H1 (cell line): ENCODE results near the gene LILRB3. TPM values are rescaled to one million over a fixed set of nuclear protein-coding genes. Genes with fewer than 3 reads are reported as not detected.
A peak's percentile ranks its signal among the peaks of the same experiment; 100 is the strongest.

ENCODE experiments used
- CTCF ChIA-PET: fragments of 300-600 bp; sonication (Branson Sonifier 250); formaldehyde crosslinking; loops from one replicate; lab custom pipeline; 2021; ENCODE audit not compliant: partially characterized antibody; lab: Charles Lee
- POLR2A ChIA-PET: fragments of 300-600 bp; sonication (Branson Sonifier 250); formaldehyde crosslinking; loops from one replicate; lab custom pipeline; 2021; ENCODE audit warnings: inconsistent platforms; ENCODE audit not compliant: partially characterized antibody; lab: Charles Lee
- DNase-seq, 2 experiments: peaks; one replicate each; pipeline versions ENCODE4 v3.0.0 to v3.0.0-alpha.2; 2010 to 2022; ENCODE audit warnings: low spot score in 2 of 2, low read depth in 1 of 2, mixed read lengths in 1 of 2
- FAIRE-seq: peaks from 2 replicates; lab custom pipeline; 2011; peaks lifted over from hg19 to GRCh38; lab: Jason Lieb, UNC
- H2AFZ ChIP-seq: 2 replicates; pipeline ENCODE4 v1.8.1; 2012; ENCODE audit warnings: low read length, inconsistent platforms
- H2AK5ac ChIP-seq: 2 replicates; pipeline ENCODE4 v1.6.1; 2013; ENCODE audit warnings: low read depth, low read length
- H2BK120ac ChIP-seq: replicated peaks from 2 replicates; pipeline ENCODE3; 2013; ENCODE audit warnings: low read depth, low read length, inconsistent platforms
- H2BK12ac ChIP-seq: 2 replicates; pipeline ENCODE4 v1.6.1; 2013; ENCODE audit warnings: low read depth, low read length
- H2BK15ac ChIP-seq: 2 replicates; pipeline ENCODE4 v1.6.1; 2013; ENCODE audit warnings: low read length
- H2BK20ac ChIP-seq: 2 replicates; pipeline ENCODE4 v1.6.1; 2013; ENCODE audit warnings: low read length
- H2BK5ac ChIP-seq: 2 replicates; pipeline ENCODE4 v1.6.1; 2013; ENCODE audit warnings: low read depth, low read length
- H3K14ac ChIP-seq: 2 replicates; pipeline ENCODE4 v1.6.1; 2013; ENCODE audit warnings: inconsistent platforms; ENCODE audit not compliant: insufficient read length
- H3K18ac ChIP-seq: 2 replicates; pipeline ENCODE4 v1.6.1; 2013; ENCODE audit warnings: low read length; ENCODE audit errors: extremely low read depth
- H3K23ac ChIP-seq: 2 replicates; pipeline ENCODE4 v1.6.1; 2013; ENCODE audit warnings: inconsistent platforms; ENCODE audit not compliant: insufficient read length
- H3K23me2 ChIP-seq: 2 replicates; pipeline ENCODE4 v1.6.1; 2013; ENCODE audit warnings: low read depth, low read length
- H3K27ac ChIP-seq: 2 replicates; pipeline ENCODE4 v1.6.1; 2011; ENCODE audit warnings: low read depth, low read length, inconsistent platforms
- H3K27me3 ChIP-seq, 4 experiments: replicated peaks in 1 of 4; 1 replicate in 1 of 4; 2 replicates in 3 of 4; pipeline versions ENCODE4 v1.6.1 to v1.8.1; 2011 to 2013; ENCODE audit warnings: low read length in 3 of 4, mild to moderate bottlenecking in 3 of 4, inconsistent platforms in 2 of 4, mixed read lengths in 2 of 4, moderate library complexity in 1 of 4; ENCODE audit not compliant: control insufficient read depth in 3 of 4, insufficient read depth in 3 of 4; ENCODE audit errors: extremely low read depth in 1 of 4
- H3K36me3 ChIP-seq, 4 experiments: 2 replicates each; pipeline versions ENCODE4 v1.6.1 to v1.8.1; 2011 to 2013; ENCODE audit warnings: mild to moderate bottlenecking in 4 of 4, low read length in 3 of 4, moderate library complexity in 2 of 4, control low read depth in 1 of 4, inconsistent platforms in 1 of 4; ENCODE audit not compliant: insufficient read depth in 4 of 4, control insufficient read depth in 2 of 4
- H3K4ac ChIP-seq: replicated peaks from 2 replicates; pipeline ENCODE3; 2013; ENCODE audit warnings: low read length, low read depth, mixed read lengths, inconsistent platforms; ENCODE audit not compliant: insufficient read length
- H3K4me1 ChIP-seq, 4 experiments: replicated peaks in 1 of 4; 1 replicate in 1 of 4; 2 replicates in 3 of 4; pipeline versions ENCODE4 v1.6.1 to v1.8.1; 2011 to 2013; ENCODE audit warnings: low read length in 3 of 4, inconsistent platforms in 2 of 4, mixed read lengths in 1 of 4; ENCODE audit not compliant: insufficient read depth in 4 of 4, control insufficient read depth in 3 of 4
- H3K4me2 ChIP-seq, 2 experiments: 2 replicates each; pipeline versions ENCODE4 v1.6.1 to v1.8.1; 2011 to 2013; ENCODE audit warnings: low read depth in 2 of 2, low read length in 2 of 2, control low read depth in 1 of 2, inconsistent platforms in 1 of 2, mild to moderate bottlenecking in 1 of 2; ENCODE audit not compliant: insufficient read depth in 1 of 2
- H3K4me3 ChIP-seq, 4 experiments: fragments of 200-600, 300-600 bp in 1 of 4; sonication (generic), shearing (Covaris generic), sonication (Bioruptor Twin) in 1 of 4; 2 replicates each; pipeline versions ENCODE4 v1.5.1 to v1.8.1; 2011 to 2016; ENCODE audit warnings: low read length in 4 of 4, low read depth in 3 of 4, control low read depth in 2 of 4, inconsistent platforms in 2 of 4, mild to moderate bottlenecking in 2 of 4, mixed read lengths in 1 of 4, moderate library complexity in 1 of 4; ENCODE audit not compliant: insufficient read depth in 2 of 4; ENCODE audit errors: extremely low read depth in 1 of 4
- H3K56ac ChIP-seq: replicated peaks from 2 replicates; pipeline ENCODE3; 2013; ENCODE audit warnings: low read depth, mild to moderate bottlenecking, mixed read lengths, low read length, inconsistent platforms; ENCODE audit not compliant: insufficient read length
- H3K79me1 ChIP-seq: 2 replicates; pipeline ENCODE4 v1.6.1; 2013; ENCODE audit warnings: low read depth, low read length, control low read depth
- H3K79me2 ChIP-seq, 2 experiments: 2 replicates each; pipeline versions ENCODE4 v1.6.1 to v1.8.1; 2012 to 2013; ENCODE audit warnings: low read length in 2 of 2, mild to moderate bottlenecking in 2 of 2, inconsistent platforms in 1 of 2; ENCODE audit not compliant: insufficient read depth in 2 of 2, control insufficient read depth in 1 of 2
- H3K9ac ChIP-seq, 4 experiments: replicated peaks in 1 of 4; 1 replicate in 1 of 4; 2 replicates in 3 of 4; pipeline versions ENCODE4 v1.6.1 to v1.8.1; 2011 to 2013; ENCODE audit warnings: low read depth in 3 of 4, low read length in 3 of 4, control low read depth in 2 of 4, mild to moderate bottlenecking in 2 of 4, moderate library complexity in 2 of 4, inconsistent platforms in 1 of 4; ENCODE audit errors: extremely low read depth in 1 of 4
- H3K9me3 ChIP-seq, 2 experiments: 2 replicates each; pipeline versions ENCODE4 v1.6.1 to v1.8.1; 2012 to 2013; ENCODE audit warnings: mild to moderate bottlenecking in 2 of 2, moderate library complexity in 2 of 2, control low read depth in 1 of 2, inconsistent platforms in 1 of 2, low read depth in 1 of 2, low read length in 1 of 2, mixed read lengths in 1 of 2; ENCODE audit not compliant: insufficient read depth in 2 of 2
- H4K20me1 ChIP-seq, 2 experiments: replicated peaks in 1 of 2; 2 replicates each; pipeline versions ENCODE3 to v1.8.1; 2011 to 2013; ENCODE audit warnings: inconsistent platforms in 2 of 2, low read length in 2 of 2, mild to moderate bottlenecking in 1 of 2; ENCODE audit not compliant: insufficient read depth in 2 of 2, control insufficient read depth in 1 of 2
- H4K5ac ChIP-seq: 2 replicates; pipeline ENCODE4 v1.6.1; 2013; ENCODE audit warnings: low read length, low read depth, mixed read lengths, inconsistent platforms; ENCODE audit not compliant: insufficient read length
- H4K8ac ChIP-seq: 2 replicates; pipeline ENCODE4 v1.8.0; 2013; ENCODE audit warnings: mild to moderate bottlenecking, moderate library complexity, low read length, inconsistent platforms; ENCODE audit not compliant: insufficient read depth; ENCODE audit errors: extremely low read depth
- H4K91ac ChIP-seq: replicated peaks from 2 replicates; pipeline ENCODE3; 2013; ENCODE audit warnings: low read length, mixed read lengths, inconsistent platforms; ENCODE audit not compliant: insufficient read length
- SP4 ChIP-seq: IDR thresholded peaks from 2 replicates; pipeline ENCODE4 v1.6.1; 2012; ENCODE audit warnings: low read length, inconsistent platforms
- WGBS, 2 experiments: shearing (Covaris generic) in 1 of 2; methylation state at CpG; one replicate each; pipeline versions ENCODE4 v1.1.6 to v1.1.7; 2013 to 2015; ENCODE audit warnings: low lambda C conversion rate in 2 of 2, mixed read lengths in 2 of 2, inconsistent platforms in 1 of 2, low coverage in 1 of 2, missing lambda C conversion rate in 1 of 2; ENCODE audit not compliant: insufficient replicate concordance in 2 of 2, insufficient coverage in 1 of 2, insufficient read length in 1 of 2; ENCODE audit errors: extremely low coverage in 1 of 2, missing lambda C conversion rate in 1 of 2; 5-methylcytosine and 5-hydroxymethylcytosine counted together
- polyA plus RNA-seq, 7 experiments: library from polyadenylated mRNA; depleted of rRNA in 3 of 7; stranded (reverse) in 5 of 7; unstranded in 2 of 7; fragments of >200 nt in 5 of 7; fragments of 200-250 nt in 2 of 7; gene quantifications; 1 replicate in 5 of 7; 2 replicates in 1 of 7; 4 replicates in 1 of 7; pipeline versions ENCODE4 v1.2.1 to v1.2.3, GENCODE V29; 2011 to 2013; ENCODE audit warnings: missing spikeins in 2 of 7, mixed read lengths in 2 of 7
- total RNA-seq: library from RNA; stranded (reverse); fragmentation: NEBNext Ultra II Directional; extraction: Animal tissue kit (Norgen Biotek cat#: 25700); gene quantifications from 2 replicates; pipeline ENCODE4 v1.2.1, GENCODE V29; 2021

LILRB3 gene
- total and polyA plus RNA-seq, 2 of the 8 experiments (the other 6 are each of a cell fraction or from before 2014, with no cell fraction given): not detected

DNA sequence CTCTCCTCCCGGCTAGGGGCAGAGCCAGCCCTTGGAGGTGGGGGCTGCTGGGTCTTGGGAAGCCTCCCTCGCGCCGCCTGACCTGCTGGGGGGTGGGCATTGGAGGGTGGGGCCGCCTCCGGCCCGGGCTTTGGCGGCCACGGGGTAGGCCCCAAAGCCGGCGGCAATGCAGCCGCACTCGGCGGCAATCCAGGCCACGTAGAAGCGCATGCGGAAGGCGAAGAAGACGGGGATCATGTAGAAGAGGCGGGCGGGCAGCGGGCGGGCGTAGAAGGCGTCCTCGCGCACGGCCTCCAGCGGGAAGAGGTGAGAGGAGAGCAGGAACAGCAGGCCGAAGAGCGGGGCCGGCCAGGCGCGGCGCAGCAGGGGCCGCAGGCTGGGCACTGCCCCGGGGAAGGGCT lies 42.1 kb downstream of the LILRB3 start:
- Histone ChIP-seq H3K14ac (no peak overlapping the region), H4K20me1 (peaks cover 10 to 15% of the 10 kb centered on the region in 2 experiments), H3K4me1 (peaks cover 0 to 7% (median 3%) of the 10 kb centered on the region in 4 experiments; a peak in 5 of 7 replicates), H2BK12ac (no peak overlapping the region), H3K18ac (no peak overlapping the region), H4K91ac (no peak overlapping the region), H2BK20ac (no peak overlapping the region), H3K27me3 (no peaks in the 10 kb centered on the region), H3K9ac (no peak overlapping the region; a peak in 1 of 7 replicates), H2AFZ (no peak overlapping the region), H3K79me1 (no peaks in the 10 kb centered on the region), H3K4me3 (no peak overlapping the region), H3K36me3 (peaks cover 6 to 11% (median 7%) of the 10 kb centered on the region in 4 experiments; a peak in 6 of 8 replicates), H2BK15ac (no peak overlapping the region), H3K79me2 (no peaks in the 10 kb centered on the region), H3K4me2 (no peak overlapping the region), H3K27ac (peak overlapping the region; percentile 17; the same call in 1 of the 2 replicates), H3K23me2 (no peaks in the 10 kb centered on the region; the same call in 1 of the 2 replicates), H4K5ac (no peak overlapping the region), H3K9me3 (no peaks in the 10 kb centered on the region), H3K23ac (no peak overlapping the region), H4K8ac (peak overlapping the region; percentile 16; the same call in 1 of the 2 replicates)
- FAIRE-seq (no peak), DNase-seq (no peak)
- CTCF ChIA-PET: interaction anchor here (1.0 to 1.9 kb wide), 9 partner anchors 8 to 84 kb away, joined by 3 to 7 read pairs (median 4); partner anchors contain the start of genes LENG1 and MBOAT7
- 89% methylated on average over 1 of the region's 37 CpGs; no CpG with 5 or more reads in 1 of the 2 experiments for WGBS, 2 experiments
- TF ChIP-seq SP4: no peak
- TF ChIP-seq, all 59 proteins: peak for 0
- H2AK5ac ChIP-seq: no peak overlapping the region
- no peak overlapping the region for H3K4ac ChIP-seq
- no peak overlapping the region for H3K56ac ChIP-seq
- no peak overlapping the region for H2BK5ac ChIP-seq
- POLR2A ChIA-PET: interaction anchor here (1.2 to 28.7 kb wide), 3 partner anchors 8 to 27 kb away, joined by 4 to 909 read pairs (median 23); partner anchors contain the start of genes MBOAT7 and RPS9
- no peak overlapping the region for H2BK120ac ChIP-seq
